GM12873 (cell line): ENCODE results near the gene DNAJC11.

Source experiments
- TF ChIP-seq, protein P1 (sequence below): IDR thresholded peaks from 2 replicates; pipeline ENCODE4 v1.5.1; 2012; ENCODE audit warnings: low read depth, mild to moderate bottlenecking, moderate library complexity, low read length, control low read depth; ENCODE audit not compliant: insufficient read depth; ENCODE audit errors: missing control alignments

The DNAJC11 gene

DNA sequence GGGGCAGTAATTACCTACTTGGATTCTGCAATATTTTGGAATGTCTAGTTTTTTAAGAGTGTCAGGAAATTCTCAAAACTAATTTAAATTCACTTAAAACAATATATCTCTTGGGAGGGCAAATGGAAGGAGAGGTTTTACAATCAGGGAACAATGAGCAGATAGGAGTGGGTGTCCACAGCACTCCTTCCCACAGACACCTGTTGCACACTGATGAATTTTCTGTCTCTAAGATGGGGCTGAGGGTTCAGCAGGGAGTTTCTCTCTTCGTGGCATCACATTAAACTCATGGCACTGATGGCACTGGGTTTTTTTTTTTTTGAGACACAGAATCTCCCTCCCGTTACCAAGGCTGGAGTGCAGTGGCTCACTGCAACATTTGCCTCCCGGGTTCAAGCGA is 82.6 kb downstream of the DNAJC11 start:
- TF ChIP-seq, protein P1, sequence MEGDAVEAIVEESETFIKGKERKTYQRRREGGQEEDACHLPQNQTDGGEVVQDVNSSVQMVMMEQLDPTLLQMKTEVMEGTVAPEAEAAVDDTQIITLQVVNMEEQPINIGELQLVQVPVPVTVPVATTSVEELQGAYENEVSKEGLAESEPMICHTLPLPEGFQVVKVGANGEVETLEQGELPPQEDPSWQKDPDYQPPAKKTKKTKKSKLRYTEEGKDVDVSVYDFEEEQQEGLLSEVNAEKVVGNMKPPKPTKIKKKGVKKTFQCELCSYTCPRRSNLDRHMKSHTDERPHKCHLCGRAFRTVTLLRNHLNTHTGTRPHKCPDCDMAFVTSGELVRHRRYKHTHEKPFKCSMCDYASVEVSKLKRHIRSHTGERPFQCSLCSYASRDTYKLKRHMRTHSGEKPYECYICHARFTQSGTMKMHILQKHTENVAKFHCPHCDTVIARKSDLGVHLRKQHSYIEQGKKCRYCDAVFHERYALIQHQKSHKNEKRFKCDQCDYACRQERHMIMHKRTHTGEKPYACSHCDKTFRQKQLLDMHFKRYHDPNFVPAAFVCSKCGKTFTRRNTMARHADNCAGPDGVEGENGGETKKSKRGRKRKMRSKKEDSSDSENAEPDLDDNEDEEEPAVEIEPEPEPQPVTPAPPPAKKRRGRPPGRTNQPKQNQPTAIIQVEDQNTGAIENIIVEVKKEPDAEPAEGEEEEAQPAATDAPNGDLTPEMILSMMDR: no peak

DNA sequence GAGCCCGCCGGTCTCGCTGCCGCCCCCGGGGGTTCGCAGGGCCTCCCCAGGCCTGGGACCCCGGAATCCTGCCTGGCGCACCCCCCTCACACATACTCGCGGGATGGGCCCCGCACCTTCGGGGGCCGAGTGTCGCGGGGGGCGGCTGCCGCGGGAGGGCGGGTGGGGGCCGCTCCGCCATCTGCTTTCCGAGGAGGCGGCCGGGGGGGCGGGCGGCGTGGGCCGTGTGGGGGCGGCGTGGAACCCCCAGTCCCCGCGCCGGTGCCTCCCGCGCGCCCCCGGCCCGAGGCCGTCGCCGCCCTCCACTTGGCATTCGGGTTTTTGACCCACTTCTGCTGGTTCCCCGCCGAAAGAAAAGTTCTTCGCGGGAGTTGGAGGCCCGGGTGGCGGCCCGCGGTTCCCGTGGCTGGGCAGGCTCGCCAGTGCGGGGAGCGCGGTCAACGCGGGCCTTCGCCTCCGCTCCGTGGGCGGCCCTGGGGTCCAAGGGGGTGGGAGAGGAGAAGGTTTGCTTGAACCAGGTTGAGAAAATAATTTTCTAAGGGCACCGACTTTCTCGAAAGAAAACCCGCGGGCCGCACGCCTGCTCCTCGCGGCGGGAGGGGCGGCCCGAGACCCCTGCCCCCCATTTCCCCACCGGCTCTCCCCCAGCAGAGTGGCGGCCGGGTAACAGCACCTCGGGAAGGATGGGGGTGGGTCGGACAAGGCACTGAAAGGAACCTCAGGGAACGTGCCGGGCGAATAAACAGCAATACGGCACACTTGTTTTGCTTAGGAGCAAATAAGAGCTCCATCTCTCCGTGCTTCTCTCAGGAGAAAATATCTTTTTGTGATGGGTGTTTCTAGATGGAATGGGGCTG is 86.5 kb downstream of the DNAJC11 start:
- TF ChIP-seq, protein P1: no peak

DNA sequence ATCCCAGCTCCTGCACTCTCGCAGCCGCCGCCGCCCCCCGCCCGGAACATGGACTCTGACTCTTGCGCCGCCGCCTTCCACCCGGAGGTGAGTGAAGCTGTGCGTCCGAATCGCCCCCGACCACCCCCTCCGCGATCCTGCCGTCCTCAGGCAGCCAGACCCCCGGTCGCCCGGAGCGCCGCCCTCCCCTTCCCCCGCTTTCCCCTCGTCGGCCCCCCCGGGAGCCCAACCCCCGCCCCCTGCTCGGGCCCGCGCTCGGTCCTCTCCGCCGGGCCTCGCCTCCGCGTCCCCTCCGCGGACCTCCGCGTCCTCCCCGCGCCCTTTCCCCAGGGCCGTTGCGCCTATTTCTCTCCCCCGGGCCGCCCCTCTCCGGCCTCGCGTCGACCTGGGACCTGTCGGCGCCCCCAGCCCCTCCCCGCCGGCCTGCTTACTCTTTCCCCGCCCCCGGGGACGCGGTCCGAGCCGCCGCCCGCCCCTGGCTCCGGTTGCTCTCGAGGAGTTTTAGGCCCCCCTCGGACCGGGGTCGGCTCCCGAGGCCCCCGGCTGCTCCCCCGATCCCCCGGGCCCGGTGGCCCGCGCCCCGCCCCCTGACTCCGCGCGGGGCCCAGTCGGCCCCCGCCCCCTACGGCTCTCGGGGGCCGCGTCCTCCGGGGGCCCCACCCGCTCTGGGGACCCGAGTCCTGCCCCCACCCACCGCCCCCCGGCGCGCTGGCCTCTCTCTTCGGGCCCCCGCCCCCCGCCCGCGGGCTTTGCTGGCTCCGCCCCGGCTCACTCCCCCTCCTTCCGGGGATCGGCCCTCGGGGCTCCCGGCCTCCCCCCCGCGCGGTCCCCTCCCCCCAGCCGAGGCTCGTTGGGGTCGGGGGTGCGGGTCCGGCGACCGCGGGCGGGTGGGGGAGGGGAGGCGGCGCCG is 87.3 kb downstream of the DNAJC11 start:
- TF ChIP-seq, protein P1: no peak

DNA sequence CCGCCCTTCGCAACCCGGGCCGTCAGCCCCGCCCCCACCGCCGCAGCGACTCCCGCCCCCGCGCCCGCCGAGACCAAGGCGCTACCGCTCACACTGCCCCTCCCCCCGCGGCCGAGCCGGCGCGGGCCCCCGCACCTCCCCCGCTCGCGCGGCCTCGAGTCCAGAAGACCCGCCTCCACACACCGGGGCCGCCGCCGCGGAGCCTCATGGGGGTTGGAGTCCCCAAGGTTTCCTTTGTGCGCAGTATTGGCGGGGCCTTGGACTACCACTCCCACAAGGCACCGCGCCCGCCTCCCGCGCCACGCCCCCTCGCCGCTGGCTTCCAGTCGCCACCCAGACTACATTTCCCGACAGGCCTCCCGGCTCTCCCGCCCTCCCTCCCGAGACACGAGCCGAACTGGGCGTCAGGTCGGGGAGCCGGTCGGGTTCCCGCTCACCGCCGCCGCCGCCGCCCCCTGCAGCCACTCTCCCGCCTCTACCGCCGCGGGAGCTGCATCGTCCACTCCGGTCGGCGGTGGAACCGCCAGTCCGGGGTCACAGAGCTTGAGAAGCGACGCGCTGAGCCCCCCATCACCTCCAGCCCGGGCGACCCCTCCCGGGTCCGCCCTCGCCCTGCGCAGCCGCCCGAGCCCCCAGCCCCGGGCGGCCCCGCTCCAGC is 88.1 kb downstream of the DNAJC11 start, which contains the start of gene PHF13:
TSS of gene PHF13 (plus strand) at position 371 of the 658 bp plus-strand sequence. CDS start 336 bp downstream, outside the sequence.
- TF ChIP-seq, protein P1: no peak

DNA sequence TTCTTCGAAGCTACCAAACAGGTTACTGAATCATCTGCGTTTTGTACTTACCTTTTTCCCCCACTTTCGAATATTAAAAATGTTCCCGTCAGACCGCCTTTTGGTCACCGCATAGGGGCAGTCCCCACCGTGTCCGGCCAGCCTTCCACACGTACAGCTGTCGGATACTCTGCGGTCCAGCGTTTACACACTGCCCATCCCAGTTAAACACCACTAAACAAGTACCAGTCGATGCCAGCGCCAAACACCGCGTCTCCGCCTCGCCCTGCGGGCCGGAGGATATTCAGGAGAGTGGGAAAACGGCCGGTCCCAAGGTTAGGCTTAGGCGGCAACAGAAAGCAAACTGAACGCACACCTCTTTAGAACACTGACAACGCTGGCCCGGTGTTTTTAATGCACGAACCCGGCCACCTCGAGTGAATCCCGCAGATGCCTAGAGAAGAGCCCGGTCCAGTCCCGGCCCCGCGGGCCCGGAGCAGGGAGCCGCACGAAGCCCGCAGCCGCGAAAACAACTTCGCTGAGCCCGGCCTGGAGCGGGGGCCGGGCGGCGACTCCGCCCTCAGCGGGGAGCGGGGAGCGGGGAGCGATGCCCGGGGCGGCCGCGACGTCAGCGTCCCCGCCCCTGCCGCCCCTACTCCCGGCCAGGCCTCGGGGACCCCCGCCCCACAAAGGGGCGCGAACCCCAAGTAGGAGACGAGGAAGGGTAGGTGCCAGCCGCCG is 88.8 kb downstream of the DNAJC11 start:
- TF ChIP-seq, protein P1: no peak

DNA sequence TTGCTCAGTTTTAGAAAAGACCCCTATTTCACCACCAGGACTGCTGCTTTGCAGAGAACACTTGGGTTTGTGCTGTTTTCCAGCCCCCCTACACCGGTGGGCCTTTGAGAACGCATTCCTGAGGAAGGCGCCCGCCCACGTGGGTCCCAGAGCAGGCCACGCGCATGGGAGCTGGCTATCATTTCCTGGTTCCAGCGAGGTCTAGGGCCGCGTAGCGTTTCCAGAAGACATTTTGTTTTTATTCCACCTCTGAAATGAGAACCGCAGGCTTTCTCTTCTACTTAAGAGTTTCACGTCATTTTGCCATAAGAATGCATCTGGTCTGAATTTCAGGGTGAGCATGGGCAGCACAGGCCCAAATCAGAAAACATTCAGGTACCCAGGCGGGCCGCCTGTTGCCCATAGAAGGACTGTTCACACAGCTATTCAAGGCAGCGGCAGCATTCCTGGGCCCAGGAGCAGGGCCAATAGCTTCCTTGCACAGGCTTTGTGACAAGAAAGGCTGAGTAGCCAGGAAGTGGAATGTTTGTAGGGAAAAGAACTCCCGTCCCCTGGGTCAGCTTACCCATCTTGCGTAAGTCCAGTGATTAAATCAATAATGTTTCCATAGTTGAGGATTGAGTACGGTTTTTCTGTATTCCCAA is 97.6 kb downstream of the DNAJC11 start:
- TF ChIP-seq, protein P1: no peak
